HL-60 (cell line): ENCODE results near the gene MAP3K4.

Source experiments
- POLR2AphosphoS5 ChIP-seq: IDR thresholded peaks from 2 replicates; pipeline ENCODE4 v1.6.1; 2012; ENCODE audit warnings: low read depth
- TF ChIP-seq, protein P1 (sequence below): IDR thresholded peaks from one replicate; pipeline ENCODE4 v1.5.1; 2011; ENCODE audit warnings: low read length, control low read depth, inconsistent platforms; ENCODE audit not compliant: insufficient read depth

DNA sequence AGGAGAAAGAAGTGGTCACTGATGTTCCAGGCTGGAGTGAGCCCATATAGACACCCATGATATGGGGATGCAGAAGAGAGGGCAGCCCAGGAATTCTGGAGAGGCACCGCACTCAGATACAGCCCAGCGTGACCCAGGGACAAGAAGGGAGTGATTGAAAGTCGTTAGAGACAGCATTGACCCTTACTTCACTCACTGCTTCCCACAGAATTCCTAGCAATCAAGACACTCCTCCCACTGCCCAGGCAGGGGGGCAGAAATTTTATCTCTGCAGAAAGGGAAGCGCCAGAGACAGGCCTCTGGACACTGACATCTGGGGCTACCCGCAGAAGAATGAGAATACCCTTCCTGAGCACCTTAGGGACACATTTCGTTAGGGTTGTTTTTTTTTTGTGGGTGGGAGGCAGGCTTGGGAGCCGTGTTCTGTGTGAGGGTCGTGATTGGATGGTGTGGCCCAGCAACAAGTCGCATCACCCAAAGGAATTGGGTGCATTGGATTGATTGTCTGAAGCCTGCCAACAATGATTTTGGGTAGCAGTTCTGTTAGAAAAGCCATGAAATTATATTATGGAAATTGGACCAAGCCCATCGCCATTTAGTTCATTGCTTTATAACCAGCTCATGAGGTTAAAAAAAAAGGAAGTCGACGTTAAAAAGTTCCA is 45.9 kb upstream of the MAP3K4 start:
- no peak for TF ChIP-seq POLR2AphosphoS5
- TF ChIP-seq, protein P1, sequence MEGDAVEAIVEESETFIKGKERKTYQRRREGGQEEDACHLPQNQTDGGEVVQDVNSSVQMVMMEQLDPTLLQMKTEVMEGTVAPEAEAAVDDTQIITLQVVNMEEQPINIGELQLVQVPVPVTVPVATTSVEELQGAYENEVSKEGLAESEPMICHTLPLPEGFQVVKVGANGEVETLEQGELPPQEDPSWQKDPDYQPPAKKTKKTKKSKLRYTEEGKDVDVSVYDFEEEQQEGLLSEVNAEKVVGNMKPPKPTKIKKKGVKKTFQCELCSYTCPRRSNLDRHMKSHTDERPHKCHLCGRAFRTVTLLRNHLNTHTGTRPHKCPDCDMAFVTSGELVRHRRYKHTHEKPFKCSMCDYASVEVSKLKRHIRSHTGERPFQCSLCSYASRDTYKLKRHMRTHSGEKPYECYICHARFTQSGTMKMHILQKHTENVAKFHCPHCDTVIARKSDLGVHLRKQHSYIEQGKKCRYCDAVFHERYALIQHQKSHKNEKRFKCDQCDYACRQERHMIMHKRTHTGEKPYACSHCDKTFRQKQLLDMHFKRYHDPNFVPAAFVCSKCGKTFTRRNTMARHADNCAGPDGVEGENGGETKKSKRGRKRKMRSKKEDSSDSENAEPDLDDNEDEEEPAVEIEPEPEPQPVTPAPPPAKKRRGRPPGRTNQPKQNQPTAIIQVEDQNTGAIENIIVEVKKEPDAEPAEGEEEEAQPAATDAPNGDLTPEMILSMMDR: no peak
